Breast epithelium (tissue), 3 donors: ENCODE results near the gene POSTN.

Source experiments
- CTCF ChIP-seq, 3 donors: fragments of 450-650 bp; IDR thresholded peaks; one replicate each; pipeline ENCODE4 v1.5.1; 2016 to 2017; ENCODE audit warnings: antibody characterized with exemption in 3 of 3, mild to moderate bottlenecking in 3 of 3, moderate library complexity in 3 of 3
- POLR2A ChIP-seq: fragments of 450-650 bp; IDR thresholded peaks from one replicate; pipeline ENCODE4 v1.6.1; 2016; ENCODE audit warnings: antibody characterized with exemption, mild to moderate bottlenecking, moderate library complexity
- POLR2AphosphoS5 ChIP-seq, 3 donors: sonication (generic); formaldehyde crosslinking; IDR thresholded peaks; one replicate each; pipeline ENCODE4 v1.6.1; 2017; ENCODE audit warnings: antibody characterized with exemption in 3 of 3

GRCh38 chr13:37613638-37614037 is 15.1 kb upstream of the POSTN start:
- TF ChIP-seq POLR2A (no peak), POLR2AphosphoS5 (IDR thresholded peaks at IDR 0.05) (no peak), CTCF (IDR thresholded peaks at IDR 0.05) (no peak)
